ENCODE data around the gene FMNL2.
"Not testable (repeated sequence)": the region's sequence is repeated elsewhere in the genome, so short reads cannot be mapped to it uniquely, and the experiment has no call there.

Gene FMNL2

DNA sequence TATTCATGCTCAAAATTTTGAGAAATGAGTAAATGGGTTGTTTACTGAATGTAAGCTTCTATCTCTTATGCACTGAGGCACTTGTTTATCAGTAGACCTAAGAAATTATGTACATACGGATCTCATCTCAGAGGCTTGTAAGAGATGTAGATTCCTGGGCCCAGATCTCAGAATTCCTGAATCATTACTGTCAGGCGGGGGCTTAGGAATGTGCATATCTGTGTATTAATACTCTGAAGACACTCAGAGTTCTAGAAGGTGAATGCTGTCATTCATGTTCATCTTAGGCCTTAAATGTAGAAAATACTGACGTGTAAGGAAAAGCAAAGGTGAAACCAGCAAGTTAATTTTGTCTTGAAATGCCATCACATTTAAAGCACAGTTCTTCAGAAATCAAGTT lies 169.6 kb downstream of the FMNL2 start:
- no peak for DNase-seq

DNA sequence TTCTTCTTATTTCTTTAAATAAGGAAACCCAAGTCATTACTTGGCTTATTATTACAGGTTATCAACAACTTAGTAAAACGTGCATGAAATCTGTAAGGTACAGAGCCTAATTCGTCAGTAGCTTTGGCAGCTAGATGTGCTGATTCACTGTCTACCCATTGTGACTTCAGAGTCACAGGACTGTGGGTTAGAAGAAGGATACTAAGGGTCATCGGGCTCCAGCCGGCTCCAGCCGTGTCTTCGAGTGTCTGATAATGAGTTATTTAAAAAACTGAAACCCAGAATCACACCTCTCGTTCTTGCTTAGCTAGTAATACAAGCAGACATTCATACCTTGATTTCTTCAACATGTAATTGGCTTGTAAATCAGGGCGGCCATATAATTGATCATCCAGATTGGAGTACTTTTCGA lies 170.5 kb downstream of the FMNL2 start:
- DNase-seq: no peak

DNA sequence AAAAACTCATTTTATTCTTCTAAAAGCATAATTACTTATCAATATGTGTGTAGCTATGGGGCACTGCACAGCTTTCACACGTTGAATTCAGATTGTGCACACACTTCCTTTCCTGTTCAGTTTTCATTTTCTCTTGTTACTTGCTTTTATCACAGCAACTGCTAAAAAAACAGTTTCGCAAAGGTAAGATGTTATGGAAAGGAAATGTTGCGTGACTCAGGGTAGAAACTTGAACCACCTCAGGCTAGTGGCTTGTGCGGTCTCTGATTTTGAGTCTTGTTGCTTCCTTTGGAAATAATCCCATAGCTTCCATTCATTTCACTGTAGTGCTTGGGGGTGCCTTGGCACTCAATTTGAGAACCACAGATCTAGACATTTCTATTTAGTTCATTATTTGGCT lies 171.9 kb downstream of the FMNL2 start:
- no peak for DNase-seq

DNA sequence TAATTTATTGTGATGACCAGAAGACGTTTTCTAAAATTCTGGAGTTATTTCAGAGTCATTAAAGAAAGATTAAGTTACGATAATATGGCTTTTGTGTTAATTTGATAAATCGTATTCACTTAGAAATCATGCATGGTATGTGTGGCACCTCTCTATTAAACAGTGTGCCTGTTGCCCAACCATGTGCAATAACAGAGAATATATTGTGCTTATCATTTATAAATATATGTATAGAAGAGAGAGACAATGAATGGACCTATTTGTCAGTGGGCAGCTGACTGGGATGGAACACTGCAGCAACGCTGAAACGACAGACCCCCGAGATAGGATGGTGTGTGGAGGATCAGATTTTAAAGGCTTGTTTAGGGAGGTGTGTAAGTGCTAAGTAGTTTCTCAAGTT lies 172.9 kb downstream of the FMNL2 start:
- no peak for DNase-seq

- DNase-seq: no peak
Measured at GRCh38 chr2:152508446-152508845, 173.5 kb downstream of the FMNL2 start.

DNA sequence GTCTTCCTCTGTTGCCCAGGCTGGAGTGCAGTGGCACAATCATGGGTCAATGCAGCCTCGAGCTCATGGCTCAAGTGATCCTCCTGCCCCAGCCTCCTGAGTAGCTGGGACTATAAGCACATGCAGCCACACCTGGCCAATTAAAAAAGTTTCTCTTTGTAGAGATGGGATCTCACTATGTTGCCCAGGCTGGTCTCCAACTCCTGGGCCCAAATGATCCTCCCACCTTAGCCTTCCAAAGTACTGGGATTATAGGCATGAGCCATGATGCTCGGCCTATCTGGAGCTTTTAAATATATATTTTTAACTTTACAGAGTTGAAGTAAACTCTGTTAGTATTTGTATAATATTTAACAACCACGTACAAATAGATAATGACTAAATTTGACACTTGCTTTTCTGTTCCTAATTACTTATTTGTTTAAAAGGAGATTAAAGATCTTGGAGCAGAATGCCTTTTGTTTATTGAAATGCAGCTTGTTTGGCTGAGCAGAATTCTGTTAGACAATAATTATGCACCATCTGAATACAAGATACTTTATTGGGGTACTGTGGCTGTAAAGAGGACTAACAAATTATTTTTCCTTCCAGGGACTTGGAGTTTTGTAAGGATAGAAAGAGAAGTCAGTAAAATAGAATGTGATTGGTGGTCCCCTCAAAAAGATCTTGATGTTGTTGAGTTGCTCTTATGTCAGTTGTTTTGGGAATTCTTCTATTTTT lies 175.0 kb downstream of the FMNL2 start:
- DNase-seq: no peak

GRCh38 chr2:152510621-152511020 lies 175.6 kb downstream of the FMNL2 start:
- DNase-seq: no peak

- DNase-seq: no peak
Measured at GRCh38 chr2:152511981-152512380, 177.0 kb downstream of the FMNL2 start.

DNA sequence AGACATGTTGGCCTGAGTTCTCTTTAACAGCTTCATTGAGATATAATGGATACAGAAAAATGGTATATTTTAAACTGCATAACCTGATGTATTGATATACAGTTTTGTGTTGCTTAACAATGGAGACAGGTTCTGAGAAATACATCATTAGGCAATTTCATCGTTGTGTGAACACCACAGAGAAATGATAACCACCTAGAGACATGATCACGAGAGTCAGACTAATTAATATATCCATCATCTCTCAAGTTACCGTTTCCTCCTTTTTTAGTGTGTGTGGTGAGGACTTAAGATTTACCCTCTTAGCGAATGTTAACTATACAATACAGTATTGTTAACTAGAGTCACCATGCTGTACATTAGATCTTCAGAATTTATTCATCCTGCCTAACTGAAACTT lies 178.1 kb downstream of the FMNL2 start:
- no peak for DNase-seq

DNA sequence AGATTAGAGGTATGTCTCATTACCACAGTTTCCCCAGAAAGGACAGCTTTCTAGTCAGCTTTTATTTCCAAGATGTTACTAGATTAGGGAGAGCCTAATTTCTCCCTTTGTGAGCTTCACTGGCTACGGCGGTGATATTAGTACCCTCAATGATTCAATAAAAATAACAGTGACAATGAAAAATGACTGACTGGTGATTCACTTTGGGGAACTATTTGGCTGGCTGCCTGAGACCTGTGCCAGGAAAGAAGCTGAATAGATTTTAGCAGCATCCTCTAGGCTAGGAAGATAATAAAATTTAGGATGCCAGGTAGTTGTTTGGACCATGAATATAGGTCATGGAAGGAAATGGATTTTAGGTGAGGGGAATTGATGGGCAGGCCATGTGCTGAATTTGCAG lies 178.7 kb downstream of the FMNL2 start:
- DNase-seq: no peak

GRCh38 chr2:152518034-152518433 lies 183.1 kb downstream of the FMNL2 start:
- DNase-seq: no peak

DNA sequence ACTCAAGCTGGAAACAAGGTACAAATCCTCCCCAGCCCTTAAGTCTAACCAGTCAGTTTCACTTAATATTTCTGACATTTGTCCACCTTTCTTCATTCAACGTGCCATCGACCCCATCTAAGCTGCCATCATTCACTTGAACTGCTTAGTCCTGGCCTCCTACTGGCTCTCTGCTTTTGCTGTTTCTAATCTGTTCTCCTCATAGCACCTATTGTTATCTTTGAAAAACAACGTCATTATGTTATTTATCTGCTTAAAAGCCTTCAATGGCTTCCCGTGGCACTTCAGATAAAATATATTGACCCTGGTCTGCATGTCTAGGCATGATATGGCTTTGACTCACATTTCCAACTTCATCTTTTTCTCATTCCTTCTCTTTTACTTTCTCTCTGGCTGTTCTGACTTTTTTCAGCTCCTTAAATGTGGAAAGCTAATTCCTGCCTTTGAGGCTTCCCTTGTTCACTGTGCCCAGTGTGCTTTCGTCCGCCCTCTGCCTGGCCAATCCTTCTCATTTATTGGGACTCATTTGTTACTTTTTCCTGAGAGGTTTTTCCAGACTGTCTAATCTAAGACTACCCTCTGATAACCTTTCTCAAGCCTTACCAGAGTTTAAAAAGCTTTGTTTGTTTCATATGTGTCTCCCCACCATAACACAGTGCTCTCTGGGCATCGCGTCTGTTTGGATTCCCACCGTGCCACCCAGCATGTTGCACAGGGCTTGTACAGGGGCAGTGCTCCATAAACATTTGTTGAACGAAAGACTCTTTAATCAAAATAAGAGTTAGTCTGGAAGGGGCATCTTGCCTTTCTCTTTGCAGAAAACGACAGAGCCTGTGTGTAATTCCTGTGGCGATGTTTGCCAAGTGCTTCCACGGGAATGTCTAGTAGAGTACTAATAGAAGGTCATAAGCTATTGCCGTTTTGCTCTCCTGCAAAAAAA lies 183.9 kb downstream of the FMNL2 start:
- no peak for DNase-seq

DNA sequence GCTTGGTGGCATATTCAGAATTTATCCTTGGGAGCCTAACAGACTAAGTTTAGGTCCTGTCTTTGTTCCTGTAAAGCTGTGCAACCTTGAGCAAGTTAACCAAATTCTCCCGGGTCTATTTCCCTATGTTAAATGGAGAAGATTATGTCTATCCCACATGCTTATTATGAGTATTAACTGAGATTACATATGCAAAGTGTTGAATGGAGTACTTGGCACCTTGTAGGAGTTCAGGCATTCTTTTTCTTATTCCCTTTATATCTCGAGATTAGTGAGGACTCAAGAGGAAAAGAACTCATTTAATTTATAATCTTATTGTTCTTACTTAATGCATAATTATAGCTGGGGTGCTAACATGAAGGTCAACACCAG lies 184.6 kb downstream of the FMNL2 start:
- DNase-seq: no peak

DNA sequence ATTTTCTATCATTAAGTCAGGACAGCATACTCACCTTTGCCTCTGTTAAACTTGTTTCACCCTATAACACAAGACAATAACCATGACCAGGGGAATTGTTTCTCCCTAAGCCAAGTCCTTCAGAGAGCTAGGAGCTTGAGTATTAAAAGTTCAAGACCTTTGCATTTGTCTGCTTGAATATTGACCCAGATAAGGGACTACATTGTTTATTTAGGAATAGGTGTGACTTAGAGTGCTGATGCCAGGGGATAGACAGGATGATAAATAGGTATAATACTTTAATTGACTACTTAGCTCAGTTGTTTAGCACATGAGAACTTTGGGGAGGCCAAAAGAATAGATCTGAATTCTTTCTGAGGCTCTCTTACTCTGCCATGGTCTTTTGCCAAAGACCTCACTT lies 185.8 kb downstream of the FMNL2 start:
- DNase-seq: no peak

- not testable (repeated sequence) for DNase-seq
Measured at GRCh38 chr2:152522446-152522845, 187.5 kb downstream of the FMNL2 start.

DNA sequence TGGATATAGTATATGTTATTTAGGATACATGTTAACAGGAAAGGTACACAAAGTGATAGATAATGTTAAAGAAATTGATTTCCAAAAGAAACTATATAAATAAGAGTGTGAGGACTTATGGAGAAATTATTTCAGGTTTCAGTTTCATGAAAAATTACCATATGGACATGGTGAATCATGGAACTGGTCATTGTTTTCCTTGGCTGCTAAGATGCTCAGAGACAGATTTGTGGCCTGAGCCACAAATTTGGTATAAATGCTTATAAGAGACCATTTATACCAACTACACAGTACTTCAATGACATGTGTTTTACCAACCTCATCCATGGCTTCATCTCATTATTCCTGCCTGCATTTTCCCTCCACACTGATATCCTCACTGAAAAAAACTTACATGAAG lies 188.1 kb downstream of the FMNL2 start:
- no peak for DNase-seq

DNA sequence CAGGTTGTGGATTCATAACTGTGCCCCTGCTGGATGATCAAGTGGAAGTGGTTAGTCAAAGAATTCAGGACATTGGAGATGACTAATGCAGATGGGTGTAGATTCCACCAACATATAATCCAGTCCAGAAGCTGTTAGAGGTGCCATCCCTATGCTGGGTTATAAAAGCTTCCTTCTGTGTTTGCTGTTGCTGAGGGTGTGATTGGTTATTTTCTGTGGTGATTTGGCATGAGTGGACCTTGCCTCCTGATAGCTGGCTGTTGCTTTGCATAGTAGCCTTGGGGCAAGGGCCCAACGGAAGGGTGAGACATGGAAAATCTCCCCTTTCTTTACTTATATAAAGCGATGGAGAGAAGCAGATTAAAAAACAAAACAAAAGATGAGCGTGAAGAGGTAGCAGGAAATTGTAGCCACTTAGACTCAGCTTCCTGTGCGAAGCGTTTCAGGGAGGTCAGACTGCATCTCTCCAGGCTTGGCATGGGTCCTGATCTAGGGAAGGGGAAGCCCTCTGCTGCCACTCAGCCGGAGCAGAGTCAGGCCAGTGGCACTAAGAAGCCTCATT lies 190.4 kb downstream of the FMNL2 start:
- no peak for DNase-seq

DNA sequence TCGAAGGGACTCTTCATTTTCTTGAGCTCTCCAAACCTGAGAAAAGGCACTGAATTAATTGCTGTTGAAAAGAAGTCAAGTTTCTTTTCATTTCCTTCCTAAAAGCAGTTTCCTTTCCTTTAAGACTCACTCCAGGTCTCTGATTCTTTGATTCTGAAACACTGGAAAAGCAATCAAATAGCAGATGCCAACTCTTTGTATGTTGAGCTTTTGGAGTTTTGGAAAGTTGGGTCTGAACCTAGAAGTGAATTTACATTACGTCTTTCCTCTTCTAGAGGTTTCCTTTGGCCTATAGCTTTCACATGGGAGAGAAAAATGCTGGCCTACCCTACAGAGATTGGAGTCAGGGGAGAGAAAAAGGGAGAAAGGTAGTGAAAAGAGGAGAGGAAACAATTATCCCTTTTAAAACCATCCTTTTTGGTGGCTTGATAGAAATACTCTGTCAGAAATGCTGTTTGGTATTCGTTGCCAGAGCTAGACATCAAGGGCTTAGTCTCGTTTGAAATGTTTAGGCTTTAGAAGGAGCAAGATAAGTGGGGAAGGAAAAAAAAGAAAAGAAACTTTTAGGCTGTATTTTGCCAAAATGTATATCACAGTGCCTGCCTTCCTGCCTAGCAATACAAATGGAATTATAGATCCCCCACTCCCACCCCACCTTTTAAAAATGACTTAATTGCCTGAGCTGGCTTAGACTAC lies 194.6 kb downstream of the FMNL2 start:
- no peak for DNase-seq

DNA sequence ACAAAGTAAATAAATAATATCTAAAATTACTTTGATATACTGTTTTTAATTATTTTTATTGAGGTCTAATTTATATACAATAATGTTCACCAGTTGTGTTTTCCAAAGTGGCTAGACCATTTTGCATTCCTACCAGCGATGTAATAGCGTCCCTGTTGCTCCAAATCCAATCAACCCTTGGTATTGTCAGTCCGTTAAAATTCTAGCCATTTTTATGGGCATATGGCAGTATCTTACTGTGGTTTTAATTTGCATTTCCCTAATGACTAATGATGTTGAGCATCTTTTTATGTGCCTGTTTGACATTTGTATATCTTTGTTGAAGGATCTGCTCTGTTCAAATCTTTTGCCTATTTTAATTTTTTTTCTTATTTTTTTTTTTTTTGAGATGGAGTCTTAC lies 197.3 kb downstream of the FMNL2 start:
- no peak for DNase-seq

DNA sequence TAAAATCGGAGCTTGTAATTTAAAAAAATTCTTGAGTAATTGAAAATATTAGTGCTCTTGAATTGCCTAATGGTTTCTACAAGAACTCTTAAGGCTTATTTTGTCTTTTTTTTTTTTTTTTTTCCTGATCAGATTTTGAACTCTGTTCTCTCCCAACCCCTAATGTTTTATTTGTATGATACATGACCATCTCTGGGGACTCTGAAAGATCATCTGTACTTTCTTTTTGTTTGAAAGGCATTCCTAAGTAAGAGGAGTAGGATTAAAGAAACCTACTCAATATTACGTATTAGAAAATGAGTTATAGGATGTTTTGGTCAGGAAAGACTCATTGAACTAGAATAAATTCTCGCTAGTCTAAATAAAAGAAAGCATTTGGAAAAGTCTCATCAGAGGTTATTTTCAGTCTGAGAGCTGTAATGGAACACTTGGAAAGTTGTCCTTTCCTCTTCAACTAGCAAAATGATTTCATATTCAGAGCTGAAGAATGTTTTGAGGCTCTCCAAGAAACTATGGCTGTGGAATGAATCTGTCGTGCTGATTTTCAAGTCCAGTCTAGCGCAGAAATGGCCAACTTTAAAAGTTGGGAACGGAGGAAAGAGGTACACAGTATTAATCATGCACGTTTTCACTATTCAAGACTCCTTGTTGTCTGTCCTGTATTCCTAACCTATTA lies 199.6 kb downstream of the FMNL2 start:
- no peak for DNase-seq

- no peak for DNase-seq
Measured at GRCh38 chr2:152537081-152537651, 202.2 kb downstream of the FMNL2 start.

GRCh38 chr2:152539424-152539823 lies 204.4 kb downstream of the FMNL2 start:
- no peak for DNase-seq
